Smooth muscle cell (in vitro differentiated cells): ENCODE data around the gene GPC5. TPM values are rescaled to one million over a fixed set of nuclear protein-coding genes. Genes with fewer than 3 reads are reported as not detected.

Source experiments
- DNase-seq: peaks from one replicate; lab custom pipeline; 2025; ENCODE audit not compliant: unreplicated experiment; lab: John Stamatoyannopoulos, UW
- H2AFZ ChIP-seq: fragments of 200-600 bp; sonication (generic); 2 replicates; pipeline ENCODE4 v1.6.0; 2016; ENCODE audit warnings: antibody characterized with exemption, low read depth, mild to moderate bottlenecking
- H3F3A ChIP-seq: fragments of 200-600 bp; sonication (generic); 2 replicates; pipeline ENCODE4 v1.6.0; 2017; ENCODE audit warnings: antibody characterized with exemption, low read depth
- H3K27ac ChIP-seq: fragments of 200-600 bp; sonication (generic); 2 replicates; pipeline ENCODE4 v1.5.1; 2016; ENCODE audit warnings: low read depth, mild to moderate bottlenecking
- H3K27me3 ChIP-seq: fragments of 200-600 bp; sonication (generic); 2 replicates; pipeline ENCODE4 v1.6.1; 2016; ENCODE audit warnings: low read depth, mild to moderate bottlenecking
- H3K36me3 ChIP-seq: fragments of 200-600 bp; sonication (generic); 2 replicates; pipeline ENCODE4 v1.5.1; 2016; ENCODE audit warnings: low read depth
- H3K4me1 ChIP-seq: fragments of 200-600 bp; sonication (generic); 2 replicates; pipeline ENCODE4 v1.5.1; 2016; ENCODE audit warnings: low read depth
- H3K4me2 ChIP-seq: fragments of 200-600 bp; sonication (generic); 2 replicates; pipeline ENCODE4 v1.6.0; 2016; ENCODE audit warnings: mild to moderate bottlenecking
- H3K4me3 ChIP-seq: fragments of 200-600 bp; sonication (generic); 2 replicates; pipeline ENCODE4 v1.5.1; 2016; ENCODE audit warnings: mild to moderate bottlenecking
- H3K79me2 ChIP-seq: fragments of 200-600 bp; sonication (generic); 2 replicates; pipeline ENCODE4 v1.6.0; 2016; ENCODE audit warnings: low read depth, mild to moderate bottlenecking
- H3K9ac ChIP-seq: fragments of 200-600 bp; sonication (generic); 2 replicates; pipeline ENCODE4 v1.6.0; 2016; ENCODE audit warnings: low read depth
- H3K9me3 ChIP-seq: fragments of 200-600 bp; sonication (generic); replicated peaks from 2 replicates; pipeline ENCODE4 v1.5.1; 2016; ENCODE audit warnings: low read depth
- H4K20me1 ChIP-seq: fragments of 200-600 bp; sonication (generic); 2 replicates; pipeline ENCODE4 v1.6.0; 2016; ENCODE audit warnings: low read depth
- WGBS: methylation state at CpG from one replicate; pipeline ENCODE4 v1.1.7; 2016; ENCODE audit warnings: low lambda C conversion rate; 5-methylcytosine and 5-hydroxymethylcytosine counted together
- polyA plus RNA-seq: library from polyadenylated mRNA; unstranded; fragments of >200 nt; fragmentation: Nextera tagmentation; extraction: Ambion mirVana; gene quantifications from 2 replicates; pipeline ENCODE4 v1.2.1, GENCODE V29; 2016
- total RNA-seq: library from RNA; depleted of rRNA; stranded (reverse); fragments of >200 nt; gene quantifications from 2 replicates; pipeline ENCODE4 v1.2.3, GENCODE V29; 2014
- TF ChIP-seq, protein P1 (sequence below): fragments of 200-600 bp; sonication (generic); IDR thresholded peaks from 2 replicates; pipeline ENCODE4 v1.5.1; 2017; ENCODE audit warnings: borderline replicate concordance, mild to moderate bottlenecking, antibody characterized with exemption; ENCODE audit not compliant: insufficient read depth, poor library complexity, severe bottlenecking

Gene GPC5
- total and polyA plus RNA-seq, 2 experiments from 2014 or later, result 0.99 to 1.0 TPM

DNA sequence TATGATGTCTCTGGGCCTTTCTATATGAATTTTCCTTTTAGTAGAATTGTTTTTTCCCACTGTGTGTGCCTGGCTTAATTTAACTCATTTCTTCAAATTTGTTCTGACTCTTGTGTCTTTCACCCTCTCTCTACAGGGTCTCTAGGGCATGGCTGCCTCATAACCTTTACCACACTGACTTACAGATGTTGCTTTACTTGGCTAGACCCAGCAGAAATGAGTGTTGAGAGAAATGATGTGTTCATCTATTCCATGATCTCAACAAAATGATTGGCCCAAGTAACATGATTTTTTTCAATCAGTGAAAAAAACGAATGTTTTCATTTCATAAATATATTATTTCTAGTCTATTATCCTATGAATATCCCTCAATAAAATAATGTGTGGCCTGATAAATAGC lies 195.0 kb downstream of the GPC5 start:
- WGBS, result 87% methylated on average over 1 of the region's 1 CpG
- H3K9me3 ChIP-seq, result no peaks in the 10 kb centered on the region
- no peaks in the 10 kb centered on the region for H3K4me1 ChIP-seq
- no peak overlapping the region for H3K9ac ChIP-seq
- no peaks in the 10 kb centered on the region for H3K36me3 ChIP-seq
- H2AFZ ChIP-seq, result no peak overlapping the region
- H3F3A ChIP-seq, result no peaks in the 10 kb centered on the region
- peaks cover 7% of the 10 kb centered on the region for H3K27me3 ChIP-seq
- H3K27ac ChIP-seq, result no peak overlapping the region
- H3K4me3 ChIP-seq, result no peak overlapping the region
- H3K4me2 ChIP-seq, result no peak overlapping the region
- no peak for DNase-seq
- TF ChIP-seq, protein P1, sequence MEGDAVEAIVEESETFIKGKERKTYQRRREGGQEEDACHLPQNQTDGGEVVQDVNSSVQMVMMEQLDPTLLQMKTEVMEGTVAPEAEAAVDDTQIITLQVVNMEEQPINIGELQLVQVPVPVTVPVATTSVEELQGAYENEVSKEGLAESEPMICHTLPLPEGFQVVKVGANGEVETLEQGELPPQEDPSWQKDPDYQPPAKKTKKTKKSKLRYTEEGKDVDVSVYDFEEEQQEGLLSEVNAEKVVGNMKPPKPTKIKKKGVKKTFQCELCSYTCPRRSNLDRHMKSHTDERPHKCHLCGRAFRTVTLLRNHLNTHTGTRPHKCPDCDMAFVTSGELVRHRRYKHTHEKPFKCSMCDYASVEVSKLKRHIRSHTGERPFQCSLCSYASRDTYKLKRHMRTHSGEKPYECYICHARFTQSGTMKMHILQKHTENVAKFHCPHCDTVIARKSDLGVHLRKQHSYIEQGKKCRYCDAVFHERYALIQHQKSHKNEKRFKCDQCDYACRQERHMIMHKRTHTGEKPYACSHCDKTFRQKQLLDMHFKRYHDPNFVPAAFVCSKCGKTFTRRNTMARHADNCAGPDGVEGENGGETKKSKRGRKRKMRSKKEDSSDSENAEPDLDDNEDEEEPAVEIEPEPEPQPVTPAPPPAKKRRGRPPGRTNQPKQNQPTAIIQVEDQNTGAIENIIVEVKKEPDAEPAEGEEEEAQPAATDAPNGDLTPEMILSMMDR, result no peak
- no peaks in the 10 kb centered on the region for H3K79me2 ChIP-seq
- H4K20me1 ChIP-seq, result no peaks in the 10 kb centered on the region

DNA sequence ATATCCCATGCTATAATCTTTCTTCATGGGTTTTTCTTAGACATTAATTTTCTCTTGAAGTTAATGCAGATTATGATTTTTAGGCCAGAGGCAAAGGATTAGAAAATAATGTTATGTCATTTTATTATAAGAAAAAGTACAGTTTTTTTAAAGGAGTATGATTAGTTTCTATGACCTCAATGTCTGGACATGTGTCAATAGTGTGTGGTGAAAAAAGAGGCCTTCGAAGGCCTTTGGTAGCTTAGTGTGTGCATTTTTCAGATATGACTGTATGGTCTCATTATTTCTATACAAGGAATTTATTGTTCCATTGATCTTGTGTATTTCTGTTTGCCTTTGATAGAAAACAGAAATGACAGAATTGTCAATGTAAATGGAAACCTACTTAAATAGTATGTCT lies 195.6 kb downstream of the GPC5 start:
- H3K9me3 ChIP-seq, result no peaks in the 10 kb centered on the region

DNA sequence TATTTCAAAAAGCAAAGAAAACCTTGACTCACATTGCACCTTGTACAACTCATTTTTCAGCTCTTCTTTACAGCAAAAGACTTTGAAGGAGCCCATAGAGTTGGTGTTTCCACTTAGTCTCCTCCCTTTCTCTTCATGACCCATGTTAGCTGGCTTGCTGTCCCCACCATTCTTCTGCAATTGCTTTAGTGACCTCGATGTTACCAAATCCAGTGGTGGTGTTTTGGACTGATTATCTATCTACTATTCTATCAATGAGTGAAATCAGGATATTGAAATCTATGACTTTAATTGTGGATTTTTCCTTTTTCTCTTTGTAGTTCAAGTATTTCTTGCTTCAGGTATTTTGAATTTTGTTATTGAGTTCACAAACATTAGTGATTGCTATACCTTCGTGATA lies 197.3 kb downstream of the GPC5 start:
- WGBS, result 87% methylated on average over 2 of the region's 2 CpGs
- Histone ChIP-seq H3K79me2 (no peaks in the 10 kb centered on the region), H3F3A (no peaks in the 10 kb centered on the region), H2AFZ (no peak overlapping the region), H3K9me3 (no peaks in the 10 kb centered on the region), H3K27ac (no peak overlapping the region), H3K36me3 (no peaks in the 10 kb centered on the region), H4K20me1 (no peaks in the 10 kb centered on the region), H3K4me3 (no peak overlapping the region), H3K27me3 (no peaks in the 10 kb centered on the region), H3K4me1 (no peaks in the 10 kb centered on the region), H3K4me2 (no peak overlapping the region), H3K9ac (no peak overlapping the region)
- DNase-seq, result no peak
- TF ChIP-seq, protein P1, result no peak

More for the DNA sequence above, 195.6 kb downstream of the GPC5 start:
- Histone ChIP-seq H3K27me3 (peaks cover 2% of the 10 kb centered on the region), H3F3A (no peaks in the 10 kb centered on the region), H3K4me2 (no peak overlapping the region), H3K9ac (no peak overlapping the region), H3K27ac (no peak overlapping the region), H3K4me1 (no peaks in the 10 kb centered on the region), H2AFZ (no peak overlapping the region), H3K79me2 (no peaks in the 10 kb centered on the region), H3K36me3 (no peaks in the 10 kb centered on the region), H4K20me1 (no peaks in the 10 kb centered on the region), H3K4me3 (no peak overlapping the region)
- WGBS, result 80% methylated on average over 1 of the region's 1 CpG
- TF ChIP-seq, protein P1, result no peak
- no peak for DNase-seq

DNA sequence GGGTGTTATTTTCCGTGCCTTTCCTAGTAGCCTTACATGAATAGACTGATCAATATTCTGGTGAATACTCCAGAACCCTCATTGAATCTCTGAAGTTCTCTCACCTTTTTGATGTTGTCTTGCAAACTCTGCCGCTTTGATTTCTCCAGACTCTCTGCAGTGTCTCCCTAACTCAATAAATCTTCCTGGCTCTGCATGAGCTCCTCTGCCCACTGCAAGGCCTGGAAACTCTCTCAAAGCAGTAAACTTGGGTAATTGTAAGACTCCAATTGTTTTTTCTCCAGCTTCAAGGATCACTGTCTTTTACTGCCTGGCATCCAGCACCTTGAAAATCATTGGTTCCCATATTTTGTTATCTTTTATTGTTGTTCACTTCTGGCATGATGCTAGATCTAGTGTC lies 198.4 kb downstream of the GPC5 start:
- Histone ChIP-seq H3K4me3 (no peak overlapping the region), H3K9me3 (no peaks in the 10 kb centered on the region), H3K9ac (no peak overlapping the region), H3F3A (no peaks in the 10 kb centered on the region), H3K36me3 (no peaks in the 10 kb centered on the region), H3K4me1 (no peaks in the 10 kb centered on the region), H4K20me1 (no peaks in the 10 kb centered on the region), H3K79me2 (no peaks in the 10 kb centered on the region), H3K27ac (no peak overlapping the region), H2AFZ (no peak overlapping the region), H3K27me3 (no peaks in the 10 kb centered on the region), H3K4me2 (no peak overlapping the region)
- WGBS, result 71% methylated on average over 2 of the region's 2 CpGs
- DNase-seq, result no peak
- TF ChIP-seq, protein P1, result no peak
